Keratinocyte (primary cell): ENCODE data around the gene CDK17. TPM values are rescaled to one million over a fixed set of nuclear protein-coding genes. Genes with fewer than 3 reads are reported as not detected.

Experiments
- DNase-seq: peaks from one replicate; pipeline ENCODE4 v3.0.0-alpha.2; 2011; ENCODE audit warnings: low read depth, missing footprints, low spot score
- FAIRE-seq: peaks from 2 replicates; lab custom pipeline; 2011; peaks lifted over from hg19 to GRCh38; lab: Jason Lieb, UNC
- H2AFZ ChIP-seq: 2 replicates; pipeline ENCODE4 v1.6.0; 2012; ENCODE audit warnings: low read length, control low read depth, inconsistent platforms; ENCODE audit not compliant: control insufficient read depth
- H3K27ac ChIP-seq: 2 replicates; pipeline ENCODE4 v1.5.1; 2011; ENCODE audit warnings: low read length; ENCODE audit not compliant: control insufficient read depth, insufficient read depth
- H3K27me3 ChIP-seq: 3 replicates; pipeline ENCODE4 v1.6.0; 2011; ENCODE audit warnings: low read length; ENCODE audit not compliant: control insufficient read depth, insufficient read depth; ENCODE audit errors: extremely low read depth
- H3K36me3 ChIP-seq, 2 experiments: 2 replicates in 1 of 2; 3 replicates in 1 of 2; pipeline ENCODE4 v1.5.1; 2011; ENCODE audit warnings: low read length in 2 of 2, mild to moderate bottlenecking in 1 of 2; ENCODE audit not compliant: control insufficient read depth in 2 of 2, insufficient read depth in 2 of 2; ENCODE audit errors: extremely low read depth in 1 of 2
- H3K4me1 ChIP-seq: 3 replicates; pipeline ENCODE4 v1.5.1; 2011; ENCODE audit warnings: low read length; ENCODE audit not compliant: control insufficient read depth, insufficient read depth; ENCODE audit errors: extremely low read depth
- H3K4me2 ChIP-seq: 3 replicates; pipeline ENCODE4 v1.6.0; 2011; ENCODE audit warnings: low read depth, low read length; ENCODE audit not compliant: control insufficient read depth, insufficient read depth; ENCODE audit errors: extremely low read depth
- H3K4me3 ChIP-seq, 3 experiments: fragments of 200-600 bp in 1 of 3; sonication (generic) in 1 of 3; 2 replicates in 2 of 3; 3 replicates in 1 of 3; pipeline ENCODE4 v1.5.1; 2011 to 2016; ENCODE audit warnings: low read length in 3 of 3, mild to moderate bottlenecking in 3 of 3, control low read depth in 2 of 3, inconsistent platforms in 1 of 3, low read depth in 1 of 3, mixed read lengths in 1 of 3, mixed run types in 1 of 3, moderate library complexity in 1 of 3; ENCODE audit not compliant: control insufficient read depth in 2 of 3, insufficient read depth in 2 of 3; ENCODE audit errors: extremely low read depth in 1 of 3
- H3K79me2 ChIP-seq: 2 replicates; pipeline ENCODE4 v1.6.0; 2012; ENCODE audit warnings: low read length; ENCODE audit not compliant: control insufficient read depth, insufficient read depth
- H3K9ac ChIP-seq: 3 replicates; pipeline ENCODE4 v1.6.0; 2011; ENCODE audit warnings: low read length; ENCODE audit not compliant: control insufficient read depth, insufficient read depth; ENCODE audit errors: extremely low read depth
- H3K9me1 ChIP-seq: 3 replicates; pipeline ENCODE4 v1.6.0; 2011; ENCODE audit warnings: low read length; ENCODE audit not compliant: control insufficient read depth, insufficient read depth; ENCODE audit errors: extremely low read depth
- H3K9me3 ChIP-seq: 2 replicates; pipeline ENCODE4 v1.5.1; 2012; ENCODE audit warnings: low read depth, low read length; ENCODE audit not compliant: control insufficient read depth
- H4K20me1 ChIP-seq: 3 replicates; pipeline ENCODE4 v1.6.0; 2011; ENCODE audit warnings: low read length; ENCODE audit not compliant: control insufficient read depth, insufficient read depth; ENCODE audit errors: extremely low read depth
- CTCF ChIP-seq, 3 experiments: IDR thresholded peaks in 1 of 3; conservative IDR thresholded peaks in 1 of 3; optimal IDR thresholded peaks in 1 of 3; 2 replicates in 2 of 3; 3 replicates in 1 of 3; pipeline versions ENCODE3 to v1.5.1; 2011; ENCODE audit warnings: low read length in 3 of 3, mild to moderate bottlenecking in 3 of 3, moderate library complexity in 2 of 3, control low read depth in 1 of 3, inconsistent platforms in 1 of 3; ENCODE audit not compliant: insufficient read depth in 2 of 3; ENCODE audit errors: extremely low read depth in 1 of 3
- EZH2 ChIP-seq: IDR thresholded peaks from one replicate; pipeline ENCODE4 v1.6.1; 2012; ENCODE audit warnings: inconsistent platforms, mild to moderate bottlenecking, low read length, moderate library complexity
- dilution Hi-C: fragments of 300-500 bp; cut with MboI; formaldehyde crosslinking; loops from one replicate; pipeline ENCODE4 v1.7.0; 2020; ENCODE audit warnings: low sequenced_read_pairs; ENCODE audit not compliant: extremely low pct_ligation_motif_present
- polyA plus RNA-seq, 5 experiments: library from polyadenylated mRNA; depleted of rRNA in 3 of 5; stranded (reverse) in 3 of 5; stranded (forward) in 1 of 5; unstranded in 1 of 5; fragments of >200 nt; gene quantifications; 1 replicate in 1 of 5; 2 replicates in 3 of 5; 3 replicates in 1 of 5; pipeline versions ENCODE4 v1.2.1 to v1.2.3, GENCODE V29; 2011 to 2012; ENCODE audit warnings: missing spikeins in 2 of 5, low read depth in 1 of 5, low replicate concordance in 1 of 5

Gene CDK17
- polyA plus RNA-seq, 1 donor (not counting 4 experiments of a cell fraction or from before 2014, with no cell fraction given) = 33.0 TPM

- FAIRE-seq (no peak), DNase-seq (no peak)
- Histone ChIP-seq H3K4me1 (peaks cover 34% of the 10 kb centered on the region), H3K4me2 (no peak overlapping the region), H3K9me1 (no peaks in the 10 kb centered on the region), H2AFZ (no peak overlapping the region), H3K9ac (no peak overlapping the region), H3K9me3 (no peaks in the 10 kb centered on the region), H3K79me2 (no peaks in the 10 kb centered on the region), H4K20me1 (no peaks in the 10 kb centered on the region), H3K27ac (peak overlapping the region; percentile 93), H3K36me3 (no peaks in the 10 kb centered on the region), H3K4me3 (no peak overlapping the region), H3K27me3 (no peaks in the 10 kb centered on the region)
- dilution Hi-C loops = no loop called here
- TF ChIP-seq CTCF (optimal IDR thresholded peaks at IDR 0.05 in 1 of 3, IDR thresholded peaks at IDR 0.05 in 1 of 3, conservative IDR thresholded peaks at IDR 0.05 in 1 of 3; ENCODE audit: extremely low read depth in 1 of 3, insufficient read depth in 2 of 3, low read length in 3 of 3) (no peak), EZH2 (no peak)
Observed at GRCh38 chr12:96444399-96444798, 44.2 kb upstream of the CDK17 start.

- Histone ChIP-seq H3K9me1 (no peaks in the 10 kb centered on the region), H4K20me1 (no peaks in the 10 kb centered on the region), H3K4me2 (no peak overlapping the region), H3K36me3 (no peaks in the 10 kb centered on the region), H3K27ac (no peak overlapping the region), H3K4me1 (peaks cover 27% of the 10 kb centered on the region), H3K9ac (no peak overlapping the region), H2AFZ (peak overlapping the region; percentile 58), H3K4me3 (no peak overlapping the region), H3K27me3 (no peaks in the 10 kb centered on the region), H3K79me2 (no peaks in the 10 kb centered on the region), H3K9me3 (no peaks in the 10 kb centered on the region)
- dilution Hi-C loops = no loop called here
- FAIRE-seq = no peak
- no peak for TF ChIP-seq EZH2
- no peak for TF ChIP-seq CTCF (optimal IDR thresholded peaks at IDR 0.05 in 1 of 3, IDR thresholded peaks at IDR 0.05 in 1 of 3, conservative IDR thresholded peaks at IDR 0.05 in 1 of 3; ENCODE audit: extremely low read depth in 1 of 3, insufficient read depth in 2 of 3, low read length in 3 of 3)
- DNase-seq = no peak
Observed at GRCh38 chr12:96442906-96443305, 42.7 kb upstream of the CDK17 start.
